Mucosa of gallbladder (tissue), 1 donor: ENCODE data around the gene NPTXR. TPM values are rescaled to one million over a fixed set of nuclear protein-coding genes. Genes with fewer than 3 reads are reported as not detected.

Experiments used
- DNase-seq: peaks from one replicate; pipeline ENCODE4 v3.0.0-alpha.2; 2020; ENCODE audit warnings: low spot score
- total RNA-seq: library from RNA; stranded (reverse); gene quantifications from one replicate; pipeline ENCODE4 v1.2.1, GENCODE V29; 2021
- donor health status: DM: no; HTN: no; CAD: no.

Gene NPTXR
- total RNA-seq, 1 donor from 2014 or later = 15.0 TPM

GRCh38 chr22:38799265-38800002 is 44.4 kb downstream of the NPTXR start:
- no peak for DNase-seq

DNA sequence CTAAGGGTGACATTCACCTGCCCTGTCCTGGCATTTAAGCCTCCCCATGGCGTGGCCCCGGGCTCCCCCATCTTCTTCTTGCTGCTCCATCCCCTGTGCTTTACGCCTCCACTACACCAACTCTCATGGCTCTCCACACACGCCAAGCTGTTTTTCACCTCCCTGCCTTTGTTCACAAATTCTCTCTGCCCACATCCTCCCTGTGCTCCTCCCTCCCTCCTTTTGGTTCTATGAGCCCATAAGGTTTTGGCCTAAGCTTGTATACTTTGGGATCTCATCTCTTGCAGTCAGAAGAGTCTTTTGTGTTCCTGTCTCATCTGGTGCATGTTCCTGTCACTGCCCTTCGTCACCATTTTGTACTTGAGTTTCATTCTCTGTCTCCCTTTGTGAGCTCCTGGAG is 45.3 kb downstream of the NPTXR start:
- no peak for DNase-seq

- DNase-seq = no peak
These were observed 47.4 kb downstream of the NPTXR start for GRCh38 chr22:38796262-38796957.

- no peak for DNase-seq
These were observed 48.3 kb downstream of the NPTXR start for GRCh38 chr22:38795569-38795968.

DNA sequence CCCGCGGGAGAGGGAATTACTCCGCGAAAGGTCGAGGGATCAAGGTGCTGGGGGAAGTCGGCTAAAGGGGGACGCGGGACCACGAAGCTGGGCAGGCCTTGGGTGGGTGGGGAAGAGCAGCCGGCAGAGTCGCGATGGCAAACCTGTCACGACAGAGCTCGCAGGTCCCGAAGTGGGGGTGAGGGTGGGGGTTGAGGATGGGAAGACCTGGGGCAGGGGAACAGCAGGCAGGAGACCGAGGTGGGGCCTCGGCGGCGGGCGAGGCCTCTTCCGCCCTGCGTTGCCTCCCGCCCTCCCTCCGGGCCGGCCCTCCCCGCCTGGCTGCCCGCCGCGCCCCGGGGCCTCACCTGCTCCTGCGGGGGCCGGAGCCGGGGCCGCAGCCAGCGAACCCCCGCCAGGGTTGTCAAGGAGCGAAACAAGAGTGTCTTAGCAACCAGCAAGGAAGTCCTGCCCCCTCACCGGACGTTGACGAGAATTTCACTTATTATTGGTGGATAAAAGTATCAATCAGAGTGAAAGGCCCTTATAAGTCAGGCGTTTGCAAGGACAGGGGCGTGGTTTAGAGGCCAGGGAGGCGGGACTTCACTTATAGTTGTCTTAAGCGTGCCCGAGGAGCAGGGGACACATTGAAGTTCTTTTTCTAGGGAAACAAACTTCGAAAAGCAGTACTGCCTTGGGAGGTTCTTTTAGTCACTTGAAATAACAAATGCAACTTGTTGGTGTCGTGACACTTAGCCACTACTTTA is 49.9 kb downstream of the NPTXR start, which contains the start of gene DNAL4:
Gene DNAL4 (minus strand): TSS at position 423 of the 746 bp plus-strand sequence. CDS start 11,412 bp downstream, outside the sequence.
- peak; percentile 96 for DNase-seq

DNA sequence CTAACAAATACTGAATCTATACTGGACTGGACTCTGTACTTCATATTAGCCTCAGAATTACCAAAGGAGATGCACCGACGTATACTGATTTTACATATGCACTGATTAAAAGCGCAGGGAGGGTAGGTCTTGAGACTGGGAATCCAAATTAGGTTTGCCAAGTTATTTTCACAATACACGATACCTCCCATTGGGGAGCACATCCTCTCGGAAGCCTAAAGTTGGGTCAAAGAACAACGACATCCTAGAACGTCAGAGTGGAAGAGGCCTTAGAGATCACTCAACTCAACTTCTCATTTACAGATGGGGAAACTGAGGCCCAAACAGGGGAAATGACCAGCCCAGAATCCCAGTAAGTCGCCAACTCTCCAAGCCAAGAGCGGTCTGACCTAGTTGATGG is 50.5 kb downstream of the NPTXR start:
- no peak for DNase-seq

DNA sequence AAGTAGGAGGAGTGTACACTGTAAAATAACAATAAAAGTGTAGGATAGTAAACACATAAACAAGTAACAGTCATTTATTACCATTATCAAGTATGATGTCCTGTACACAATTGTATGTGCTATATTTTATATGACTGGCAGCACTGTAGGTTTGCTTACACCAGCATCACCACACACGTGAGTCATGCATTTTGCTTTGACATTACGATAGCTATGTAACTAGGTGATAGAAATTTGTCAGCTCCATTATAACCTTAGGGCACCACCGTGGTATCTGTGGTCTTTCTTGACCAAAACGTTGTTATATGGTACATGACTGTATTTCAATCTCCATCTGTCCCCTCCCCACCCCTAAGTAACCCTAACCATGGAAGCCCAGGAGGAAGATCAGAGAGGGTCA is 51.0 kb downstream of the NPTXR start:
- DNase-seq = no peak

- no peak for DNase-seq
These were observed 54.2 kb downstream of the NPTXR start for GRCh38 chr22:38789606-38790005.

- no peak for DNase-seq
These were observed 55.0 kb downstream of the NPTXR start for GRCh38 chr22:38788846-38789245.

GRCh38 chr22:38788021-38788816 is 55.6 kb downstream of the NPTXR start:
- peak; percentile 67 for DNase-seq

DNA sequence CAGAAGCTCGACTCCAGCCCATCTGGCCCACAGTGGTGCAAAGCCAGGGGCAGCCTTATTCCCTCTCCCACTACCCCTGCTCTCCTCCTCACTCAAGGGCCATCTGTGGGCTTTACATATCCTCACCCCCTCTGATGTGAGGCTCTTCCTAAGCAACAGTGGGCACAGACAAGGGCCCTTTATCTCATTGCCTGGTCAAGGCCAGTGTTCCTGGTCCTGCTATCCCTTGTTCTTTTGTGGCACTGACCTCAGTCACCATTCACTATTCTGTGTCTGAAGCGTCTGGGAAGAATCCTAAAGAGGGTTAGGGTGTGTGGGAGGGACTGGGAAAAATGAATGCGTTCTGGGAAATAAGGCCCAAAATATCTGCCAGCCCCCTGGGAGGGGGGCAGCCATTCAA is 57.2 kb downstream of the NPTXR start:
- DNase-seq = no peak

DNA sequence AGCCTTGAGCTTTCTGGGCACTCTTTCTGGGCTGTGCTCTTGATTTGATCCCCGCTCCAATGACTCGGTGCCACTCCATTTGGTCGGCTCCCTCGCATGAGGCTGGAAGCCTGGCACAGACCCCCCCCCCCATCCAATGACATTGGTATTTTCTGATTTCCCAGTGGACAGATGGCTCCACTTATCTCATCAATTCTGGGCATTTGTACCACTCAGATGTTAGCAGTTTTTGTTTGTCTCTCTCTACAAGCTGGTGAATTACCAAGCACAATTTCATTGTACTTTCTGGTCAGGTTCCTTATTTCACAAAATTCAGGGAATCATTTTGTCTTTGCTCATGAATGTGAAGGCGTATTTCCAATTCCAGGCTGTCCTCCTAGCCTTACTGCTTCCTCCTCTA is 59.0 kb downstream of the NPTXR start:
- DNase-seq = no peak

DNA sequence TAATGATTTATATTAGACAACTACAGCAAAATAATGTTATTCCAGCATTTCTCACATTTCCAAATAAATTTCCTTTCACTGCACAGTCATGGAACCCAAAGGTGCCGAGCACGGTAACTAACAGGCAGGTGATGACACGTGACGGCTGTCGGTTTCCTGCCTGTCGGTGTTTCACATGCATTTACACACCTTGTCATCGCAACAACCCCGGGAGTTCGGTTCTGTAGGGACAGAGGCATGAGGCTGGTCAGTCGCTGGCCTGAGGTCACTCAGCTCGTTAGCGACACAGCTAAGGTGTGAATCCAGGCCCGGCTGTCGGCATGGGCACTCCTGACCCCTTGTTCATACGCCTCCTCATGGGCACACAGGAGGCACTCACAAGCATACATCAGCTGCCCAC is 59.8 kb downstream of the NPTXR start:
- DNase-seq = no peak

DNA sequence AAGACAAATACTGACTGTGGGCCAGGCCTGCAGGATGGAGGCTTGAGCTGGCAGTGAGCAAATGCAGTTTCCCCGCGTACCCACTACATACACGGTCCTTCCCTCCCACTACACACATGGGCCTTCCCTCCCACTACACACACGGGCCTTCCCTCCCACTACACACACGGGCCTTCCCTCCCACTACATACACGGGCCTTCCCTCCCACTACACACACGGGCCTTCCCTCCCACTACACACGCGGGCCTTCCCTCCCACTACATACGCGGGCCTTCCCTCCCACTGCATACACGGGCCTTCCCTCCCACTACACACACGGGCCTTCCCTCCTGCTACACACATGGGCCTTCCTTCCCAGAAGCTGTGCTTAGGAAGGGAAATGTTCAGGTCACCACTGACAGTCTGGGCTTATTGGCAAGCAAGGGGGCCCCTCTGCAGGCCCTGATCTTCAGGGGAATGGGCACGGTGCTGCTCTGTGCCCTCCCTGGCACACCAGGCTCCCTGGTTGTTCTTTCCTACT is 60.7 kb downstream of the NPTXR start:
- DNase-seq = no peak

- DNase-seq = no peak
These were observed 61.3 kb downstream of the NPTXR start for GRCh38 chr22:38782402-38783094.

- DNase-seq = no peak
These were observed 62.8 kb downstream of the NPTXR start for GRCh38 chr22:38781033-38781432.

DNA sequence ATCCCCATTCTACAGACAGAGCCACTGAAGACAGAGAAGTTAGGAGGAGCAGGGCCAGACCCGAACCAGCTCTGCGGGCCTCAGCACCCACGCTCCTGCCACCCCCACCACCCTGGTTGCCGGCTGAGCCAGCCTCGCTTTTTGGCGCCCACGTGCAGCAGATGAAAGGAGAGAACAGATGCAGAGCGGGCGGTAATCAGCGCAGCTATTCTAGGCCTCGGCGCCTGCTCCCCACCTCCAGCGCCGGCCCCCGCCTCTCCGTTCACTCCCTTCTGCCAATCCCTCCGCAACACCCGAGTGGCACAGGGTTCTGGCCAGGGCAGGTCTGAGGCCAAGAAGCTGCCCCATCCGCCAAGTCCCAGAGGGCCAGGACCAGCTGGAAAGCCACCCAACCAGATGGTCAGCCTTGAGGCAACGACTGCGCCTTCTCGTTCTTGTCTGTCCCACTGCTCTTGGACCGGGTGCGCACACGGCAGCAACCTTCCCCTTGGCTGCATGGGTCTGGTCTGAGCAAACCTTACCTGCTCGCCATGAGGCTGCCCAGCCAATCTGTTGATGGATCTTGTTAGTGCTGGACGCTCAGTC is 66.6 kb downstream of the NPTXR start:
- DNase-seq = no peak

DNA sequence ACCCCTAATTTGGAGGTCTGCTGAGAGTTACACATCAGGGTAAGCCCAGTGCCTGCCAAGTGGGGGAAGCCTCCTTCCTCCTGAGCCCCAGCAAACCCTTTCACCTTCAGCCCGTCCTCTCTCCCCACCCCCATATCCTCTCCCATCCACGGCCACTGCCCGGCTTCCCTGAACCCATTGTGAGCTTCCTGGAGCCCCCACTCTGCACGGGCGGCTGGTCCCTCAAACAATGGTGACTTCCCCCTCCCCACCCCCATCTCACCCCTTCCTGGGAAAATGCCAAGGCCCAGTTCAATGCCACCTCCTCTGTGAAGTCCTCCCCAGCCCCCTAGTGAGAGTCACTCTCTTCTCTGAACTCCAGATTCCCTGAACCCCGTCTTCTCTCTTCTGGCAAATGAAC is 67.7 kb downstream of the NPTXR start:
- DNase-seq = no peak

DNA sequence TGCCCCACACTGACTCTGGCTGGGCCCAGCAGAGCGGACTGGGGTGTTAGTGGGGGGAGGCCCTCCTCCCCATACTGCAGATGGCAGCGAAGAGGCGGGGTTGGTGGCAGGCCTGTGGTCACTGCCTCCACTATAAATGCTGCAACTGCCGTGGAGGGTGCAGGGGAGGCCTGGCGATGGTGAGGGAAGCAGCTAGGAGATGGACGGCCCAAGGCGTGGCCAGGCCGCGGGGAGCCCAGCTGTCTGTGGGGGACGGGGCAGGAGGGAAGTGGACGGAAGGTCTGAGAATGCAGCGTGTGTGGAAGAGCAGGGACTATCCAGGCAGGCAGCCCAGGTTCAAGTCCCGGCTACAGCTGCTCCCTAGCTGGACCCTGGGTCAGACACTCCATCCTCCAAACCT is 68.2 kb downstream of the NPTXR start:
- DNase-seq = no peak

- DNase-seq = no peak
These were observed 69.2 kb downstream of the NPTXR start for GRCh38 chr22:38774496-38775166.
